Measurements from ENCODE around the gene FHAD1. TPM values are rescaled to one million over a fixed set of nuclear protein-coding genes. Genes with fewer than 3 reads are reported as not detected.
"Not testable (repeated sequence)": the region's sequence is repeated elsewhere in the genome, so short reads cannot be mapped to it uniquely, and the experiment has no call there.

FHAD1 gene
- total and polyA plus RNA-seq, 4 donors: under 0.01 to 0.13 (median 0.05) TPM; not detected in 1

DNA sequence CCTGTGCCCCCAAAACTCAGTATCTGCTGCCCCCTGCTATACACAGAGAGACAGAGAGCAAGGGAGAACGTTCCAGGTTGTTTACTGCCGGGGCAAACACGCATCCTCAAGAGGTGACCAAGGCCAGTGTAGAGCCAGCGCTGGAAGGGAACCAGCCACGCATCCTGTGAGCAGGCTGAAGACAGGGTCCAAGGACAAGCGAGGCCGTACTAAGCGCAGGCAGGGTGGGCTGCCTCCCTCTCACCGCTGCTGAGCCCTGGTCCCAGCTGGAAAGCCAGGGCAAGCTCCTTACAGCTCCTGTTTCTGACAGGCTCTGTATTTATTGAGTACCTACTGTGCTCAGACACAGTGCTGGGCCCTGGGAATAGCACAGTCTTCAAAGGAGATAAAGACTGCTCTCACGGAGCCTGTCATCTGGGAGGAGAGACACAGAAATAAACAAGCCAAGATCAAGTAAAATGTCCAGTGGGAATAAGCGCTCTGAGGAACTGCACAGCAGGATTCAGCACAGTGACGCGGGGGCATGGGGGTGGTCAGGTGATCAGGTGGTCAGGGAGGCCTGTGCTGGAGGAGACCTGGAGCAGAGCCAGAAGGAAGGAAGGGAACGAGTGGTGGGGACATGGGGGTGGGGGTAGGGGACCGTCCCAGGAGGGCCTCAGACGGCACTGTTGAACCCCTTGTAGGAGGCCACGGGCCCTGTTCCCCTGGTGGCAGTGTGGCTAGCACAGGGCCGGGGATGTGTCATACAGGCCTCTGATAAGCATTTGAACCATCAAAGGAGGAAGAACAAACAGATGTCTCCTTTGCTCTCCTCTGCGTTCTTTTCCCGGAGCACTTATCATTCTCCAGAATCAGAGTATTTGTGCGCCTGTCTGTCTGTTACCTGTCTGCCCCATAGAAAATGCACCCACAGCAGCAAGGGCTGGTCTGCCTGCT, 124.9 kb downstream of the FHAD1 start:
- no peaks in the 10 kb centered on the region for H3K27me3 ChIP-seq (ENCODE audit: control insufficient read depth in 4 of 4, insufficient read depth in 4 of 4, low read length in 3 of 4)
- H3K27ac ChIP-seq (ENCODE audit: low read depth in 1 of 2, low read length in 2 of 2): peak overlapping the region in 1 of 2 donors; percentile 11
- DNase-seq (ENCODE audit: low spot score): no peak
- no peaks in the 10 kb centered on the region for H3K9me3 ChIP-seq (ENCODE audit: control insufficient read depth in 4 of 4, low read length in 3 of 4)
- H3K36me3 ChIP-seq (ENCODE audit: control insufficient read depth in 4 of 4, insufficient read depth in 3 of 4, low read depth in 1 of 4, low read length in 3 of 4): no peaks in the 10 kb centered on the region
- WGBS: 73% methylated on average over 21 of the region's 21 CpGs
- no peak overlapping the region for H3K9ac ChIP-seq (ENCODE audit: low read depth in 1 of 2, low read length in 2 of 2)
- no peak for TF ChIP-seq TAF1 (conservative IDR thresholded peaks at IDR 0.05)
- no peak for TF ChIP-seq HNF4A (conservative IDR thresholded peaks at IDR 0.05)
- H3K4me3 ChIP-seq (ENCODE audit: low read depth in 1 of 3, low read length in 3 of 3): no peak overlapping the region
- peaks cover 8 to 44% (median 29%) of the 10 kb centered on the region in 4 donors for H3K4me1 ChIP-seq (ENCODE audit: control insufficient read depth in 4 of 4, insufficient read depth in 4 of 4, low read length in 3 of 4)

DNA sequence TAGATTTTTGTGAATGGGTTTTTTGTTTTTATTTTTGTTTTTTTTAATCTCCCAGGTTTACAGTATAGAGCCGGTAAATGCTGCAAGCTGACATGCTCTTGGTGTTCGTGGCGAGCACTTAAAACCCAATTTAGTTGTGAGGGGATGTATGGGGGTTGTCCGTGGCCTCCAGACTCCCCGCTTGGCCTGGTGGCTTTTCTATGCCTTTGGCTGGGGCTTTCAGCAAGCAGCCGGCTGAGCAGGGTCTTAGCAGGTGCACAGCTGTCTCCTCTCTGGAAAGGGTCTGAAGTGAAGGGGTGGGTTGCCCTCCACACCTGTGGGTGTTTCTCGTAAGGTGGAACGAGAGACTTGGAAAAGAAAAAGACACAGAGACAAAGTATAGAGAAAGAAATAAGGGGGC, 131.7 kb downstream of the FHAD1 start:
- no peak for TF ChIP-seq CTCF (IDR thresholded peaks at IDR 0.05; ENCODE audit: low read depth, low read length, missing input control)
- no peak for TF ChIP-seq FOXA2 (IDR thresholded peaks at IDR 0.05)
- TF ChIP-seq, protein P1, sequence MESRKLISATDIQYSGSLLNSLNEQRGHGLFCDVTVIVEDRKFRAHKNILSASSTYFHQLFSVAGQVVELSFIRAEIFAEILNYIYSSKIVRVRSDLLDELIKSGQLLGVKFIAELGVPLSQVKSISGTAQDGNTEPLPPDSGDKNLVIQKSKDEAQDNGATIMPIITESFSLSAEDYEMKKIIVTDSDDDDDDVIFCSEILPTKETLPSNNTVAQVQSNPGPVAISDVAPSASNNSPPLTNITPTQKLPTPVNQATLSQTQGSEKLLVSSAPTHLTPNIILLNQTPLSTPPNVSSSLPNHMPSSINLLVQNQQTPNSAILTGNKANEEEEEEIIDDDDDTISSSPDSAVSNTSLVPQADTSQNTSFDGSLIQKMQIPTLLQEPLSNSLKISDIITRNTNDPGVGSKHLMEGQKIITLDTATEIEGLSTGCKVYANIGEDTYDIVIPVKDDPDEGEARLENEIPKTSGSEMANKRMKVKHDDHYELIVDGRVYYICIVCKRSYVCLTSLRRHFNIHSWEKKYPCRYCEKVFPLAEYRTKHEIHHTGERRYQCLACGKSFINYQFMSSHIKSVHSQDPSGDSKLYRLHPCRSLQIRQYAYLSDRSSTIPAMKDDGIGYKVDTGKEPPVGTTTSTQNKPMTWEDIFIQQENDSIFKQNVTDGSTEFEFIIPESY (IDR thresholded peaks at IDR 0.05): no peak
- no peak for TF ChIP-seq HNF4A (conservative IDR thresholded peaks at IDR 0.05)
- Histone ChIP-seq H3K36me3 (ENCODE audit: control insufficient read depth in 4 of 4, insufficient read depth in 3 of 4, low read depth in 1 of 4, low read length in 3 of 4) (no peaks in the 10 kb centered on the region), H3K4me3 (ENCODE audit: low read depth in 1 of 3, low read length in 3 of 3) (no peak overlapping the region), H3K27ac (ENCODE audit: low read depth in 1 of 2, low read length in 2 of 2) (no peak overlapping the region), H3K9me3 (ENCODE audit: control insufficient read depth in 4 of 4, low read length in 3 of 4) (no peaks in the 10 kb centered on the region), H3K4me1 (ENCODE audit: control insufficient read depth in 4 of 4, insufficient read depth in 4 of 4, low read length in 3 of 4) (no peaks in the 10 kb centered on the region), H3K27me3 (ENCODE audit: control insufficient read depth in 4 of 4, insufficient read depth in 4 of 4, low read length in 3 of 4) (no peaks in the 10 kb centered on the region), H3K9ac (ENCODE audit: low read depth in 1 of 2, low read length in 2 of 2) (no peak overlapping the region)
- 91% methylated on average over 8 of the region's 8 CpGs for WGBS
- no peak for DNase-seq (ENCODE audit: low spot score)

GRCh38 chr1:15379151-15379550, 132.1 kb downstream of the FHAD1 start:
- H3K27me3 ChIP-seq (ENCODE audit: control insufficient read depth in 4 of 4, insufficient read depth in 4 of 4, low read length in 3 of 4); H3K36me3 ChIP-seq (ENCODE audit: control insufficient read depth in 4 of 4, insufficient read depth in 3 of 4, low read depth in 1 of 4, low read length in 3 of 4); H3K9ac ChIP-seq (ENCODE audit: low read depth in 1 of 2, low read length in 2 of 2); H3K27ac ChIP-seq (ENCODE audit: low read depth in 1 of 2, low read length in 2 of 2); H3K9me3 ChIP-seq (ENCODE audit: control insufficient read depth in 4 of 4, low read length in 3 of 4); DNase-seq (ENCODE audit: low spot score); H3K4me1 ChIP-seq (ENCODE audit: control insufficient read depth in 4 of 4, insufficient read depth in 4 of 4, low read length in 3 of 4); H3K4me3 ChIP-seq (ENCODE audit: low read depth in 1 of 3, low read length in 3 of 3): not testable (repeated sequence)
- WGBS: 67% methylated on average over 8 of the region's 9 CpGs

All from liver (tissue), 9 donors.